ENCODE data around the gene PCSK5.
A peak's percentile ranks its signal among the peaks of the same experiment; 100 is the strongest.

PCSK5 gene

DNA sequence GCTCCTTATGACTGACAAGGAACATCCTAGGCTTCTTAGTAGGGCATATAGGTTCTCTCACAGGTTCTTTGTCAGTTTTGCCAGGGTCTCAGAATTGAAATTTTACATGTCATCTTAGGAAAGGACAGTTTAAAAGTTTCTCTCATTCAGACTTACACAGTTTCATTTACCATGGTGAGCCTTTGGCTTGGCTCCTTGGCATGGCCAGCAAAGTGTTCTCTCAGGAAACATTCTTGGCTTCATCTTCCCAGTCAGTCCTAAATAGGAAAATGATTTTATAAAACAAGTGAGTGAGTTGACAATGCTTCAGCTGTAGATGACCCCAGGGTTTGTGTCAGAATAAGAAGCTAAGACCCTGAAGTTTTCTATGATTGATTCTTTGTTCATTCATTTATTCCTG is 191.6 kb downstream of the PCSK5 start:
- DNase-seq (ENCODE audit: low spot score), result no peak

DNA sequence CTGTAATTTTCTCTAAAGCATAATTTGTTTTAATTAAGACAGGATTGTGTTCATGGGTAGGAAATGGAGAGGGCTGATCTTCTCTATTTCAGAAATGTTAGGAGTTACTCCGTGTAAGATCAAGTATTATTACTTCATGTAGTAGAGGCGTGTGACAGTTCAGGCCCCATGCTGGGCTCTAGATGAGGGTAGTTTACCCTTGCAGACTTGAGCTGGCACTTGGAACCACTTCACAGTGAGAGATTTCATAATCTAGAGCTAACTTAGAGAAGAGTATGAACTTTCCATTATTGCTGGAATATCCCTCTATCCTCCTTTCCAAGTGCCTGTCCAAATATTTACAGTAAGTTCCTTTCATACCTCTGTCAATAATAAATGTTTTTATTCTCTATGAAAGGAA is 195.1 kb downstream of the PCSK5 start:
- DNase-seq (ENCODE audit: low spot score), result no peak

DNA sequence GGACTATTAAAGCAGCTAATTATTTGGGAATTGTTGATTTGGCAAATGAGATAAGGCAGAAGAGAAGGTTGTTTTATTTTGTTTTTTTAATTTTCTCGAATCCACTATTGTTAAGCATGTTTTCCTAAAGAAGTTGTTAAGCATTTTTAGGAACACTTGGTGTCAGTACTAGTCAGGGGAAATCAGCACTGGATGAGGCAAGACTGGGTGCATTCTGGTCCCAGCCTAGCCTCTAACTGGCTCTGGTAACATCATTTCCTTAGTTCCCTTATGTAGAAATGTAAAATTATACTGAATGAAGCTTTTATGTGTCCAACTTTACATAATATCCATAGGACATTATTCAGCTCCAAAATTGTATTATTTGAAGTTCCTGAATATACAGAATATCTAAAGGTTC is 196.1 kb downstream of the PCSK5 start:
- DNase-seq (ENCODE audit: low spot score), result no peak

DNA sequence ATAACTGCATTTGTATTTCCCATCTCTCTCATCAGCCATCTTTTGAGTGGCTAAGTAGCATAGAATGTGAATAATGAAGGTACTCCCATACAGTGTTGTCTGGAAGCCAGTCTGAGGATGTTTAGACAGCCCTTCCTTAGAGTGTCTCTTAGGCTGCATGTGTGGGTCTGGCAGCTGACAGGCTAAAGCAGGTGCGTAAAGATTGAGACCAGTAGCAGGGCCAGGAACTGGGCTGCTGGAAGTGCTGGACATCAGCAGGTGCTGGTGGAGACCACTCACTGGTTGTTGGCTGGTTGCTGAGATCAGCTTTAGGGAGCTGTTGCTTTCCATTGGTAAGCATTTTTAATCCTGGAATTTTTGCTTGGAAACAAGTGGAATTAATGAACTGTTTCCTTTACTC is 197.5 kb downstream of the PCSK5 start:
- no peak for DNase-seq (ENCODE audit: low spot score)

DNA sequence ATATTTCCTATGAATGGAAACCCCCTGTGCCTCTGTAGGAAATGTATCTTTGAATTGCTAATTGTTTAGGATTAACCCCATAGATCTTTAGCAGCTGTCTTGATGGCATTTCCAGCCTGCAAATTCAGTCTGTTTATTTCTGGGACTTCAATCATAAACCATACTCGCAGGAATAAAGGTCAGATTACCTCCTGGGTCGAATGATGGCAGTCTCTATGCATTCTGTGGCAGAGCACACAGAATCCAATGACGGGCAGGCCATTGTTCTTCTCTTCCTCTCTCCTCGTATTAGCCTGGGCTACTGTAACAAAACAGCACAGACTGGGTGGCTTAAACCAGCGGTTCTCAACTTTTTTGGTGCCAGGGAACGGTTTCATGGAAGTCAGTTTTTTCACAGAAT is 199.9 kb downstream of the PCSK5 start:
- peak; percentile 17 for DNase-seq (ENCODE audit: low spot score)

DNA sequence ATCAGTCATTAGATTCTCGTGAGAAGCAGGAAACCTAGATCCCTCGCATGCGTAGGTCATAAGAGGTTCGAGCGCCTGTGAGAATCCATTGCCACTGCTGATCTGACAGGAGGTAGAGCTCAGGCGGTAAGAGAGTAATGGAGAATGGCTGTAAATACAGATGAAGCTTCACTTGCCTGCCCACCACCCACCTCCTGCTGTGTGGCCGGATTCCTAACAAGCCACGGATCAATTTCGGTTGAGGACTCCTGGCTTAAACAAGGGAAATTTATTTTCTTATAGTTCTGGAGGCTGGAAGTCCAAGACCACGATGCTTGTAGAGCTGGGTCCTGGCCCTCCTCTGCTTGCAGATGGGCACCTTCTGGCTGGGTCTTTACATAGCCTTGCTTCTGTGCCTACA is 200.4 kb downstream of the PCSK5 start:
- DNase-seq (ENCODE audit: low spot score), result no peak

DNA sequence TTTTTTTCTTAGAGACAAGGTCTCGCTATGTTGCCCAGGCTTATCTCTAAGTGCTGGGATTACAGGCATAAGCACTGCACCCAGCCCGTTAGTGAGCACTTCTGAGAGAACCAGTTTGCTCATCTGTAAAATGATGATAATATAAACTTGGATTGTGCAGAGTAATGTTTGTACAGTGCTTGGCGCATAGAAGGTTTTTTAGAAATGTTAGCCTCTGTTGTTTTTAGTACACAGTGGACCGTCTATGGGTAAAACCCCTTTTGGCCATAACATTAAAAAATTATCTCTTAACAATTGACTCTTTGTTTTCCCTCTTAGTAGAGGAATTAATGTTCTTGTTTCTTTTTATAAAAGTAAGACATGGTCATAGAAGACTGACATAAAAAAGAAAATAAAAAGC is 202.1 kb downstream of the PCSK5 start:
- DNase-seq (ENCODE audit: low spot score), result no peak

DNA sequence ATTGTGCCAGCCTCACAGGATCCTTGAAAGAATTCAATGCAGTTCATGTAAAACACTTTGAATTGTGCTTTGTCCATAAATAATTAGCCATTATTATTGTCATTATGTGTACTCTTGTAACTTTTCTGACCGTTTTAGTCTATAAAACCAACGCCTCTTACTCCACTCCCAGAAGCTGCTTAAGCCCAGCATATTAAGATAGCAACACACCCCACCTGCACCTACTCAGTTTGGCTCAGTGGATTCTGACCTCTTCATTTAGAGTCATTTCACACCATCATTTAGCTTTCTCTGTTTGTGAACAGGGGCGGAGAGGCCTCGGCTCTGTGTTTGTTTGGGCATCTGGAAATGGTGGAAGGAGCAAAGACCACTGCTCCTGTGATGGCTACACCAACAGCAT is 205.1 kb downstream of the PCSK5 start:
- no peak for DNase-seq (ENCODE audit: low spot score)

DNA sequence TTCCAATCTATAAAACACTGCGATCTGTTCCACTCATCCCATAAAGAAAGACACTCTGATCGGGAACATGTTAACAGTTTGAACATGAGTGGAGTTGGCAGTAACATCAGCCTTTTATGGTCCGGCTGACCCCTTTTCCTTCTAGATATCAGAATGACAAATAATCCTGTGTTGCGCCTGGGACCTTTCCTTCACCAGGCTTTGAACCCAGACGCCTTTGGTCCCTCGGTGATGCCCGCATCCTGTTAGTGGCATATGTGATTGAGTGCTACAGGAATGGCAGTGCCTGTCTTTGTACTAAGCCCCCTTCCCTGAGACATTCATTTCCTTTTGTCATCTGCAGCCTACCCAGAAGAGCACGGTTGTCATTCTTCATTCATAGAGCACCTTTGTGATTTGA is 209.0 kb downstream of the PCSK5 start:
- DNase-seq (ENCODE audit: low spot score), result peak; percentile 14

DNA sequence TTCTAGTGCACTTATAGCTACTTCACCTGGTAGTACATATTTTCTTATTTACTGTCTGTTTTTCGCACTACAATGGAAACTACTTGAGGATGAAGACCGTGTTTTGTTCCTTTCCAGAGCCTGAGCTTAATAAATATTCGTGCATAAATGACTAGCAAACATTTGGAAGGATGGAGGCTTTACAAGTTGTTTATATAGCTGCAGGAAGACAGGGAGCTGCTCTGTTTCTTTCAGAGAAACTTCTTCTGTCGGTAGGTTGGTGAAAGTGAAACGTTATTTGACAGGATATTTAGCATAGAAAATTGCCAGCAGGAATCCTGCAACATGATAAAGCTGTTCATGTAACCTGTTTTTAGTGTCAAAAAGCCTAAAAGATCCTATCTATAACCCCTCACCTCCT is 210.6 kb downstream of the PCSK5 start:
- no peak for DNase-seq (ENCODE audit: low spot score)

DNA sequence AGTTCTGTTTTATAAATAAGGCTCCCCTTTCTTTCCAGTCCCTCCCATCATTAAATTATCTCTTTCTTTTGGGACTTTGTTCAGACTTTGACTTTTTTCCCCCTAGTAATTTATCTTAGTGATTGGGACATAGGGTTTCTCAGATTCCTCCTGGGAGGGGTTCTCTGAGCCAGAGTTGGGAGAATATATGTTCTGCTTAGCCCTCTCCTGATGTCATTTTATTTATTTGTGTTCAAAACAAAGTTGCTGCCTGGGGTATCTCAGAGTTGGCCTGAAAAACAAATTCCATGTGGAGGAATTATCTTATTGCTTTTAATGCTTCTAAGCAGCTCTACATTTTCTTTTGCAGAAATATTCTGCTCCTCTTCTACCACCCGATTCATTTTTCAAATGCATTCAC is 211.0 kb downstream of the PCSK5 start:
- no peak for DNase-seq (ENCODE audit: low spot score)

DNA sequence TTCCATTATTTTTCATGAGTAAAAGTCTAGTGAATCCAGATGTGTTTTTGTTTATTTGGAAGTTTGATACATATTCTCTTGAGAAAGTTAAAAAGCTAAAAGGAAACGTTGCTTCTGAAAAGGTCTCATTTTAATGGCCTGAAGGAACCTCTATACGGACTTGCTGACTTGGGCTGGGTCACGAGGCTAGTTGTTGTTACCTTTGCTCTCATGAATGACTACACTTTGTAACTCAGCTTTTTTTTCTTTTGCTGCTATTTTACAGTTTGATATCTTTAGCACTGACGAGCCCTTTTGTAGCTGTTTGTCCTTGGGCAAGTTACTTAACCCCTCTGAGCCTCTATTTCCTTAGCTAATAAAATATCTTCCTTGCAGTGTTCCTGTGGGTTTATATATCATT is 211.5 kb downstream of the PCSK5 start:
- DNase-seq (ENCODE audit: low spot score), result no peak

DNA sequence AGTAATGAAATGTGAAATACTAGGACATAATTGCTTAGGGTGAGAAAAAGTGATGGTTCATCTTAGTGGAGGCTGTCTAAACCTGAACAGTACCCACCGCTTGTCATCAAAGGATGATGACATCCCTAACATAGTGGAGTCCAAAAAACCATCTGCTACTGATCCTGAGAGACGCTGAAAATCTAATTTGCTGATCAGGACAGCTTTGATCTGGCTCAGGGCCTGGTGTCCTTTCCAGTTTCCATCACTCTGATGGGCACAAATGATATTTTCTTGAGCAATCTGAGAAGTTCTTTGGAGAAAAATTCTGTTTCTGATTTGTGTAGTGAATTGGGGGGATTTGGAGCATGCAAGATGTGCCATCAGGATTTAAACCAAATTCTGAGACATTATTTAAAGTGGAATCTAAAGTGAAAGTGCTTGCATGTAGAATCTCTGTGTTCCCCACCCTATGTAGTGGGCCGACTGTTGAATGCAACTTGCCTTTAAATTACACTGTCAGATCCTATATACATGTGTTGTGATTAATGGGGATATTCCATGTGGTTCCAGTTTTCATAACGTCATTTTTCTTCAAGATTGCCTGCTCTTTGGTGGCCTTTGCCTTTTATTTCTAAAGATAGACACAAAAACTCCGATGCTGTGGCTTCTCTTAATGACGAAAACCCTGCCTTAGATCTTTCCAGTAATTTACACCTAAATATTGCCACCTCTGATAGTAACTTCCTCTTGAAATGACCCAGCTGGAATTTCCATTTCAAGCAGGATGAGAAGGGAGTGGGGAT is 213.2 kb downstream of the PCSK5 start:
- no peak for DNase-seq (ENCODE audit: low spot score)

DNA sequence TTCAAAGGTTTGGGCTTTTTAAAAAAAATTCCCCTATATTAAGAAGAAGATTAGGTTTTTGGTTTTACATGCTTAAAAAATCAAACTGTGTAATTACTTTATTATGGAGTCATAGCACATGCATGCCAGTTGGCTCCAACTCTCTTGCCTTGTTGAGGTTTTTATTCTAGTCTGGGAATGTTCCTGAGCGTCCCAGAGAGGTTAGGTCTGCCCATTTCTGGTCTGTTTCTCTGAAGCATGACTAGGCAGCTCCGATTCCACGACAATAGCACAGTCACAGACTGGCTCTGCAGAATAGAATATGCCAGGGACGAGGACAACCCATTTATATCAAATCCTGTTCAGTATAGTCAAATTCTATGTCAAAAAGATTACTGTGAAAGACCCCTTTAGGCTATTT is 217.0 kb downstream of the PCSK5 start:
- DNase-seq (ENCODE audit: low spot score), result no peak

DNA sequence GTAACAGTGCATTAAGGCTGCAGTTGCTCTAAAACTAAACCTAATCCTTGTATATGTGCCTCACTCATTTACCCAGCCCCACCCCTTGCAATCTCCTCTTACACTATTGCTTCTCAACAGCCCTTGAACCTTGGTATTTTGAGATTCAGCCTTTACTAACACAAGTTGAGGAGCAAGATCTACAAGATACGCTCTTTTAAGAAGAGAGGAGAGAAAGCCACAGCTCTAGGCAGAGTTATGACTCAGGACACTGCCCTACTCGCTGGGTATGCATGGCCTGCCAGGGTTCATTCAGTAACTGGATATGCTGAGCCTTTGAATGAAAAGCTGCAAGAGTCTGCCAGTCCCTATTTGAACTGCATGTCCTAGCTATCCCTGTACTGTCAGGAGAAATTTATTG is 219.5 kb downstream of the PCSK5 start:
- no peak for DNase-seq (ENCODE audit: low spot score)

DNA sequence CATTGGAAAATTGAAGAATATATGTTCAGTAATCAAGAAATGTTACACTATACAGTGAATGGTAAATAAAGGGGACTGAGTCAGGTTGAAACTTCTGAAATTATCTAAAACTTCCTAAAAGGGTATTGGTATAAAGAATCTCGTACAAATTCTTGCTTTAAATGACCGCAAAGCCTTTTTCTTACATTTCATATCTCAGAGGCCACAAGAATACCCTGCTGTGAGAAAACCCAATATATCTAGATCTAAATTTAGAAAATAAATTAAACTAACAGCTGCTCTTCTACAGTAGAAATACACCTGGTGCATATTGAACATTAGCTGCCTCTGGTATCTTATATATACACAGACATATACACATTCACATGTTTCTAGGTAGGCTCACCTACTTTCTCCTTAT is 221.7 kb downstream of the PCSK5 start:
- no peak for DNase-seq (ENCODE audit: low spot score)

DNA sequence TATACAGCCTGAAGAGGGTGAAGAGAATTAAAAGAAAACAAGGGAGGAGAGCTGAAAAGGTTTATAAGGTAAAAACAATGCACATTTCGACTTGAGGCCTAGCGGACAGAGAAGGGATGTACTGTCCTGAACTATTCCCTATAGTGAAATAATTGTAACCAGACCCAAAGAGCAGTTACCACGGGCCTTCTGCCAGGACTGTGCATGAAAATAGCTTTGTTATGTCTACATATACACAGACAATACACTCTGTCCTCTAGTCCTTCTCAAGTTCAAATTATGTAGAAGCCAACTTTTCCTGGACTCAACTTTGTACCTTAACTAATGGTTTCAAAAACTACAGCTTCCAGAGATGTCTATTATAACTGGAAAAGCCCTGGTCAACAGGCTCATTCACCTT is 223.7 kb downstream of the PCSK5 start:
- no peak for DNase-seq (ENCODE audit: low spot score)

DNA sequence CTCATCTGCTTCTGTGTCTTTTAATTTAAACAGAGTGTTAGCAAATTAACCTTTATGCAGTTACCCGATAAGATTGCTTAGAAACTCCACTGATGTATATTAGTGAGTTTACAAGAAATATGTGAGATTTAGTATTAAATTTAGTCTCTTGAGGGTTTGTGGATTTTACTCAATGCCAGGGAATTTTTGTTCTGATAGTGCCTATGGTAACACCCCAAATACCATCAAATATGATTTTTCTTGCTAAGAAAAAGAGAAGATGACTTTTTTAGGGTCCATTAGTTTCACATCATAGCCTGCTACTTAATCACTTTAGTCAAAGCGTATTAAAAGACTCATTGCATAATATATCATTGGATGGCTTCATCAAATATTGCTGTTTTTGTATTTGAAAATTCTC is 224.9 kb downstream of the PCSK5 start:
- DNase-seq (ENCODE audit: low spot score), result no peak

DNA sequence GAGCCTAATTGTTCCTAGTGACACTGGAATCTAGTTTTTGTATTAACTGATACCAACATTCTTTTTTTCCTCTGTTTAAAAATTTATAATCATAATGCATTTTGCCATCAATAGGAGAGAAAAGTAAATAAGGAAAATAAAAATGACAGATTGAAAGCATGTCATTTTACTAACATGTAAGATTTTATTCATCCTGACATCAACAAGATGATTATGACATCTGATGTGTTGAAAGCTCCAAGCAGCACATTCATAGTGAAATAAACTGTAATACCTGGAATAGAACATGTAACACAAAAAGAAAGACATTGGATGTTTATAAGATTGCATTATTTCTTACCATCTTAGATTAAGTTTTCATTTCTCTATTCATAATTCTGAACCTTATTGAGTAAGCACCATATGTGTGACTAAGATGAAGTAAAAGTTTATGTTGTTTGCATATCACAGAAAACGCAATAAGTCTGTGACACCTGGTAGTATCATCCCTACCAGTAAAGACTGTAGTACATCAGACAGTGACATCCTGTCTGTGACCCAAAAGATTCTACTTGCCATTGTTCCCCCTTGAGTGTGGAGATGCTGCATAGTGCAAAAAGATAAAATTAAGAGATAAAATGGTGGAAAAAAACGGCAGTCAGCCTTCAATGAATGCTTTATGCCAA is 225.6 kb downstream of the PCSK5 start:
- no peak for DNase-seq (ENCODE audit: low spot score)

DNA sequence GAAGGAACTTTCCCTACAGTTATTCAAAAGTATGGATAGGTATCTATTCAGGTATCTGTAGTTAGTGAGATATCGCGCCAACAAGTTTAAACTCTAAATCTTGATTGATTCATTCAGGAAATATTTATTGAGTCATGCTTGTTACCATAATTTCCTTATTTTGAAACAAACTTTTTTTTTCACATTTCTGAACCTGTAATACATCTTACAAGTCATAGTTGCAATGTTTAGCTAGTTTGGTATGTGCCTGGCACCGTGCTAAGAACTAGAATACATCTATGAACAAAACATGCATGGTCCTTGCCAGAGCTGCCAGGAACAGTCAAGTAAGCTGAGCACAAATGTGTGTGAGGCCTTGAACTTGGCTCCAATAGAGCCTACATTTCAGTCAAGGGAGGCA is 226.4 kb downstream of the PCSK5 start:
- no peak for DNase-seq (ENCODE audit: low spot score)

DNA sequence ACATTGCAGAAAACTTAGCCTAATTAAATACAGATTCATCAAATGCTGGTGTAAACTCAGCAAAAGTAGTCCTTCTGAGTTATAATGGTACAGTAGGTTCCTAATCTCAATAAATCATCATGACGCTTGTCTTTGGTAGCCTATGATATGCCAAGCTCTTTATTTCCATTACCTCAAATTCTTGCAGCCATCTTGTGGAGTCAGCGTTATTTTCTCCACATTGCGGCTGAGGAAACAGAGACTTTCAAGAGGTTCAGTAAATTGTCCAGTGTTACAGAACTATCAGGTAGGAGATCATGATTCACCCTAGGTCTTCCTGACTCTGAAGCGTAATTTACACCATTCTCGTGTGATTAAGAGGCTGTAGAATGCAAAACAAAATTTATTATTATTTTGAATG is 237.2 kb downstream of the PCSK5 start:
- DNase-seq (ENCODE audit: low spot score), result no peak

DNA sequence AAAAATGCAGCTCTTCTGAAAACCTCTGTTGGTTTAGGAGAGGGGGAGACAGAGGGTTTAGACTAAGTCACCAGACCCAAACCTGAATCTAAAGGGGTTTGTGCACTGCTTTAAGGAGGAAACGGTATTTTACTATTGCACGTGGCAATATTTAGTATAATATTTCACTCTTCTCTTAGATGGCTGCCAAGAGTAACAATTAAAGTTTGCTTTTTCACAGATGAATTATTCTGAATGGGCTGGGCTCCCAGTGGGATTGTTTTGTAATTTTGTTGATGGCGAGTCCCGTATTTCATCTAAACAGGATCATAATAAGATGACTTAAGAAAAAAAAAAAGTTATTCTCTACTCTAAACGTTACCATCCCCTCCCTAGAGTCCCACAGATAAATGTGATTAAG is 245.4 kb downstream of the PCSK5 start:
- DNase-seq (ENCODE audit: low spot score), result no peak

DNA sequence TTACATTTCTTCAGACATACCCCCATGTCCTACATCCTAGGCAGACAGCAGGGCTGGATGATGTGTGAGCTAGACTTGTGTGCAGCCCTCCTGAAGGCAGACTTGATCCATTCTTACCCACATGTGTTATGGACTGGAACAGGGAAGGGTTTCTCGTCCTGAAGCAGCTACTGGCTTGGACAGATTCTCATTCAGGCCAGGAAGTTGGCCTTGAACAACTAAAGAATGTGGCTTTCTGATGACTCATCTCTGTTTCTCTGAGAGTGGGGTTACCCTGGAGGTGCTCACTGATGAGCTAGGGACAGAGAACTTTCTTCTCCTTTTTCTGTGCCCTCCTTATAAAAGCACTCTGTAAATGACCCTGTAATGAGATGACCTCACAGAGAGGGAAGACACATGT is 246.5 kb downstream of the PCSK5 start:
- peak; percentile 59 for DNase-seq (ENCODE audit: low spot score)

DNA sequence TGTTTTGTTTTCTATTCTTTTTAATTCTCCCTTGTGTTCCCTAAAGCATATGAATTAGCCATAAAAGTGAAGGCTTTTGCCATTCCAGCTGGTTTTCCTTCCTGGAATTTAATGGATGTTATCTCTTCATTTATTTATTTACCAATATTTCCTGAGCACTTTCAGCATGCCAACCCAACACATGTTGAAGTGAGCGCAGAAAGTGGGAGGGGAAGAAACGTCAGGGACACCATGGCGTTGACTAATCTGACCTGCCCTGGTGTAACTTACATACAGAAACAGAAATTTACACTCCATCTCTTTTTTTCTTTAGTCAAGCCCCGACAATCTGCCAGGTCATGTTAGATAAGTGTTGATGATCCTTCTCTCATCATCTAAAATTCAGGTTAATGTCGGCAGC is 247.5 kb downstream of the PCSK5 start:
- DNase-seq (ENCODE audit: low spot score), result no peak

Measured in kidney capillary endothelial cell (primary cell).